Suprapubic skin (tissue), 4 donors: ENCODE results near the gene GFOD2. TPM values are rescaled to one million over a fixed set of nuclear protein-coding genes. Genes with fewer than 3 reads are reported as not detected.

ENCODE experiments used
- DNase-seq, 2 donors: peaks; one replicate each; pipeline ENCODE4 v3.0.0-alpha.2; 2019; ENCODE audit warnings: low spot score in 2 of 2
- H3K27ac ChIP-seq: fragments of 200-600 bp; sonication (generic); one replicate; pipeline ENCODE4 v1.5.1; 2019
- H3K27me3 ChIP-seq: fragments of 200-600 bp; sonication (generic); one replicate; pipeline ENCODE4 v1.5.1; 2019
- H3K36me3 ChIP-seq: fragments of 200-600 bp; sonication (generic); one replicate; pipeline ENCODE4 v1.5.1; 2019
- H3K4me1 ChIP-seq: fragments of 200-600 bp; sonication (generic); one replicate; pipeline ENCODE4 v1.5.1; 2019
- H3K4me3 ChIP-seq: fragments of 200-600 bp; sonication (generic); one replicate; pipeline ENCODE4 v1.5.1; 2019; ENCODE audit warnings: mild to moderate bottlenecking
- H3K9me3 ChIP-seq: fragments of 200-600 bp; sonication (generic); one replicate; pipeline ENCODE4 v1.5.1; 2019
- EP300 ChIP-seq: sonication (generic); formaldehyde crosslinking; IDR thresholded peaks from one replicate; pipeline ENCODE4 v1.6.1; 2017; ENCODE audit warnings: antibody characterized with exemption
- POLR2A ChIP-seq, 2 donors: fragments of 450-650 bp; IDR thresholded peaks; one replicate each; pipeline ENCODE4 v1.6.1; 2017; ENCODE audit warnings: antibody characterized with exemption in 2 of 2, mild to moderate bottlenecking in 2 of 2, moderate library complexity in 2 of 2
- POLR2AphosphoS5 ChIP-seq, 3 donors: sonication (generic); formaldehyde crosslinking; IDR thresholded peaks; one replicate each; pipeline ENCODE4 v1.6.1; 2017; ENCODE audit warnings: antibody characterized with exemption in 3 of 3
- WGBS: methylation state at CpG from one replicate; pipeline ENCODE4 v1.1.5; 2018; 5-methylcytosine and 5-hydroxymethylcytosine counted together
- total RNA-seq, 4 donors: library from RNA; depleted of rRNA; stranded (reverse); fragments of >200 nt; gene quantifications; one replicate each; pipeline ENCODE4 v1.1.0, GENCODE V29; 2016
- TF ChIP-seq, protein P1 (sequence below), 2 donors: fragments of 200-600 bp in 1 of 2; fragments of 450-650 bp in 1 of 2; sonication (generic) in 1 of 2; IDR thresholded peaks; one replicate each; pipeline ENCODE4 v1.5.1; 2016 to 2019; ENCODE audit warnings: antibody characterized with exemption in 2 of 2, mild to moderate bottlenecking in 1 of 2, moderate library complexity in 1 of 2

Gene GFOD2
- total RNA-seq, 4 donors from 2014 or later, result 18.3 to 31.1 (median 25.9) TPM

DNA sequence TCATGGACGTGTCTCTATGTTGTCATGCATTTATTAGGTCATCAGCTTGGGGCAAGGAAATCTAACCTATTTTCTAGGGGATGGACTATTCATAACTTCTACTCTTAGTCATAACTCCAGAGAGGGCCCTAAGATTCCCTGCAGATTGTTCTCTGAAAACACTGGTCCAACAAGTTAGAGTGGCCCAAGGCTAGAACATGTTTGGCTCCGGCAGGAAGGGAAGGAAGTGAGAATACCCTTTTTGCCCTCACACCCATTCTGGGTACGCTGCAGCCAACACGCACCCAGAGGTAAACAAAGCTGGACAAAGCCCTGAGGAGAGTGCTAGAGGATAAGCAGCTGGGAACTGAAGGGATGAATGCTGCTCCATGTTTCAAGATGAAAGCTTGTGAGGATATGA is 42.6 kb downstream of the GFOD2 start:
- no peaks in the 10 kb centered on the region for H3K27me3 ChIP-seq
- DNase-seq, result no peak
- H3K9me3 ChIP-seq, result no peaks in the 10 kb centered on the region
- TF ChIP-seq, protein P1, sequence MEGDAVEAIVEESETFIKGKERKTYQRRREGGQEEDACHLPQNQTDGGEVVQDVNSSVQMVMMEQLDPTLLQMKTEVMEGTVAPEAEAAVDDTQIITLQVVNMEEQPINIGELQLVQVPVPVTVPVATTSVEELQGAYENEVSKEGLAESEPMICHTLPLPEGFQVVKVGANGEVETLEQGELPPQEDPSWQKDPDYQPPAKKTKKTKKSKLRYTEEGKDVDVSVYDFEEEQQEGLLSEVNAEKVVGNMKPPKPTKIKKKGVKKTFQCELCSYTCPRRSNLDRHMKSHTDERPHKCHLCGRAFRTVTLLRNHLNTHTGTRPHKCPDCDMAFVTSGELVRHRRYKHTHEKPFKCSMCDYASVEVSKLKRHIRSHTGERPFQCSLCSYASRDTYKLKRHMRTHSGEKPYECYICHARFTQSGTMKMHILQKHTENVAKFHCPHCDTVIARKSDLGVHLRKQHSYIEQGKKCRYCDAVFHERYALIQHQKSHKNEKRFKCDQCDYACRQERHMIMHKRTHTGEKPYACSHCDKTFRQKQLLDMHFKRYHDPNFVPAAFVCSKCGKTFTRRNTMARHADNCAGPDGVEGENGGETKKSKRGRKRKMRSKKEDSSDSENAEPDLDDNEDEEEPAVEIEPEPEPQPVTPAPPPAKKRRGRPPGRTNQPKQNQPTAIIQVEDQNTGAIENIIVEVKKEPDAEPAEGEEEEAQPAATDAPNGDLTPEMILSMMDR (IDR thresholded peaks at IDR 0.05), result no peak
- WGBS, result 46% methylated on average over 4 of the region's 4 CpGs
- H3K27ac ChIP-seq, result no peak overlapping the region
- peaks cover 48% of the 10 kb centered on the region for H3K4me1 ChIP-seq
- H3K36me3 ChIP-seq, result peaks cover 10% of the 10 kb centered on the region
- H3K4me3 ChIP-seq, result no peak overlapping the region

DNA sequence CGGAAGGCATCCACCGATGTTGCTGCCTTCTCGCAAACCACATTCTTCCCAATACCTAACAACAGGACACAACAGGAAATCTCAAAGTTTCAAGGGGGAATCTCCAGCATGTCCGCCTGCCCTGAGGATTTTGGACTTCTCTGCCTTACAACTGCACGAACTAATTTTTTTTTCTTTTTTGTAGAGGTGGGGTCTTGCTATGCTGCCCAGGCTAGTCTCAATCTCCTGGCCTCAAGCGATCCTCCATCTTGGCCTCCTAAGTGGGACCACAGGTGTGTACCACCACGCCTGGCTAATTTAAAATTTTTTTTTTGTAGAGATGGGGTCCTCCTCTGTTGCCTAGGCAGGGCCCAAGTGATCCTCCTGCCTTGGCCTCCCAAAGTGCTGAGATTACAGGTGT is 43.1 kb downstream of the GFOD2 start:
- DNase-seq, result no peak
- H3K27me3 ChIP-seq, result no peaks in the 10 kb centered on the region
- WGBS, result 98% methylated on average over 7 of the region's 7 CpGs
- TF ChIP-seq, protein P1 (IDR thresholded peaks at IDR 0.05), result no peak
- no peak for TF ChIP-seq POLR2A (IDR thresholded peaks at IDR 0.05)
- no peak for TF ChIP-seq EP300
- no peak for TF ChIP-seq POLR2AphosphoS5 (IDR thresholded peaks at IDR 0.05)
- H3K9me3 ChIP-seq, result no peaks in the 10 kb centered on the region
- H3K27ac ChIP-seq, result no peak overlapping the region
- H3K4me3 ChIP-seq, result no peak overlapping the region
- H3K4me1 ChIP-seq, result peaks cover 48% of the 10 kb centered on the region
- peaks cover 10% of the 10 kb centered on the region for H3K36me3 ChIP-seq

DNA sequence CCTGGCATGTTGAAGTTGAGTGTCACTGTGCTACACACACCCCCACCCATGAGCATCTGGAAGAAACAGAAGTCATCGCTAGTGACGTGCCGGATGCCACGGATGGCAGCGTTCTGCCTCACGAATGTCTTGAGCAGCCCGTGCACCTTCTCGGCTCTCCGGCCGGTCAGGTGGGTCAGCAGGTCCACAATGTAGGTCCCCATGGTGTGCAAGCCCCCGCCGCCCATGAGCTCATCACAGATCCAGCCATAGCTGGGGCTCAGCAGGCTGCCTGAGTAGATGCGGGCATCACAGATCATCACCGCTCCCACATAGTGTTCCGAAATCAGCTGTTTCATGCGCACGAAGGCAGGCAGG is 43.6 kb downstream of the GFOD2 start:
- TF ChIP-seq, protein P1 (IDR thresholded peaks at IDR 0.05), result no peak
- no peak for TF ChIP-seq POLR2A (IDR thresholded peaks at IDR 0.05)
- TF ChIP-seq POLR2AphosphoS5 (IDR thresholded peaks at IDR 0.05), result no peak
- no peak for TF ChIP-seq EP300
- Histone ChIP-seq H3K9me3 (no peaks in the 10 kb centered on the region), H3K27me3 (no peaks in the 10 kb centered on the region), H3K4me3 (no peak overlapping the region), H3K27ac (no peak overlapping the region), H3K4me1 (peaks cover 48% of the 10 kb centered on the region), H3K36me3 (peaks cover 7% of the 10 kb centered on the region)
- 96% methylated on average over 12 of the region's 17 CpGs for WGBS
- DNase-seq, result no peak

DNA sequence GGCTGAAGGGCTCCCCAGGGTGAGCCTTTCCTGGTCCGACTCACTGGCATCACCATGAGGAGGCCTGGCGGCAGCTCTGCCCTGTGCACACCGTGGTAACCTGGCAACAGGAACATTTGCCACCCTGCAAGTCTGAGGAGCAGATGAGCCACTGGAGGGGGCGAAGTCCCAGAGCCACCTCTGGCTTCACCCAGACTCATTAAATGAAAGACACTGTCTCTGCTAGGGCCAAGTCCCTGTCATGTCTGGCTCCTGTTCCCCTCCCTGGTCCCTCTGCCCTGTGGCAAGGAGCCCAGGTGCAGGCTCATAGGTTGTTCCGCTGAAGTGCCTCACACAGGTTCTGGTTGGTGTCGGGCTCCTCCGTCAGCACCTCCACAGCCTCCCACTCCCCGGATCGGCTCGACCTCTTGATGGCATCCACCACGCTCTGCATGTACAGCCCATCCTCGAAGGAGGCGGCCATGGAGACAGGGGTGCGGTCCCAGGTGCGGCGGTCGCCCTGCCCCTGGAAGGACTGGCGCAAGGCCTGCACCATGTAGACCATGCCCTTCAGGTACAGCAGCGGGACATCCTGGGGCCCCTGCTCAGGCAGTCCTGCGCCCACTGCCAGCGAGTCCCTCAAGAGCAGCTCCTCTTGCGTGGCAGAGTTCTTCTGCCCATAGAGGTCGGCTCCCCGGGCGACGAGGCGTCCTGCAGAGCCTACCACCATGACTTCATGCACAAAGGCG is 44.1 kb downstream of the GFOD2 start:
- no peak for DNase-seq
- TF ChIP-seq, protein P1 (IDR thresholded peaks at IDR 0.05), result no peak
- TF ChIP-seq POLR2AphosphoS5 (IDR thresholded peaks at IDR 0.05) (no peak), EP300 (no peak), POLR2A (IDR thresholded peaks at IDR 0.05) (no peak)
- peak overlapping the region; percentile 25 for H3K27ac ChIP-seq
- peaks cover 48% of the 10 kb centered on the region for H3K4me1 ChIP-seq
- no peaks in the 10 kb centered on the region for H3K9me3 ChIP-seq
- peaks cover 7% of the 10 kb centered on the region for H3K36me3 ChIP-seq
- no peak overlapping the region for H3K4me3 ChIP-seq
- 96% methylated on average over 5 of the region's 28 CpGs for WGBS
- no peaks in the 10 kb centered on the region for H3K27me3 ChIP-seq

DNA sequence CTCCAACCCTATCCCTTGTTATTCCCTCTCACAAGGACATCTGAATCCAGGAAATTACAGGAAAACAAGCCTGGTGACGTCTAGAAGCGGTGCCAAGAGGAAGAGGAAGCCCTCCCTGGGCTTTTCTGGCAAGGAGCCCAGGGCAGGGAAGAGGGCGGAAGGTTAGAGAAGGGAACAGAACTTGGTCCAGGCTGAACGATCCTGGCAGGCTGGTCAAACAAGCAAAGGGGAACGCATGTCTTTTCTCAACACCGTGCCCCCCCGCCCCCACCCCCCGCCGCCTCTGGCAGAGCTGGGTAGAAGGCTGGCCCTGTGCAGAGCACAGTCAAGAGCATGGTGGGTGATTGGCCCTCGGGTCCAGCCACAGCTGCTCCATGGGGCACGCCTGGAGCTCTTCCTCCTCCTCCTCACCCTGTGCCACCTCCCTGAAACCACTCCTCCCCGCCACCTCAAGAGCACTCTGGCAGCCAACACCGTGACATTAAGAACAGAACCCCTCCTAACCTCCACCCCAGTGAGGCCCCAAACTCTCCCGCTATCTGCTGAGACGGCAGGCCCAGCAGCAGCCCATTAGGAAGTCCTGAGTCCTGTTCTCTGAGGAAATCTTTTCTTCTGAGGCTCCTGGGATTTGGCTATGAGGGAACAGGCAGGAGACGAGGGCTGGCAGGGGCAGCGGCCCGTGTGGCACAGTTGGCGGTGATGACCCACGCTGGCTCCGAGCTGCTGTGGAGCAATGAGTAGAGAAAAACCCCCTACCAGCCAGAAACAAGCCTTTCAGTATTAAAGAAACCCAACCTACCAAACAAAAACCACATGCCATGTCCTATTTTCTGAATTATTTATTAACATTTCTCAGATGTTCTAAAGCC is 45.2 kb downstream of the GFOD2 start:
- H3K9me3 ChIP-seq, result no peaks in the 10 kb centered on the region
- peaks cover 7% of the 10 kb centered on the region for H3K36me3 ChIP-seq
- DNase-seq, result no peak
- no peaks in the 10 kb centered on the region for H3K27me3 ChIP-seq
- no peak for TF ChIP-seq POLR2A (IDR thresholded peaks at IDR 0.05)
- TF ChIP-seq EP300, result no peak
- TF ChIP-seq, protein P1 (IDR thresholded peaks at IDR 0.05), result no peak
- no peak for TF ChIP-seq POLR2AphosphoS5 (IDR thresholded peaks at IDR 0.05)
- H3K4me1 ChIP-seq, result peaks cover 48% of the 10 kb centered on the region
- WGBS, result 40% methylated on average over 16 of the region's 21 CpGs
- no peak overlapping the region for H3K4me3 ChIP-seq
- H3K27ac ChIP-seq, result peak overlapping the region; percentile 80
